ENCODE results near the gene ZNF256. TPM values are rescaled to one million over a fixed set of nuclear protein-coding genes. Genes with fewer than 3 reads are reported as not detected.

Gene ZNF256
- total and polyA plus RNA-seq, 4 donors, result 0.53 to 4.4 (median 1.1) TPM

- Histone ChIP-seq H3K9ac (ENCODE audit: low read depth in 1 of 2, low read length in 2 of 2) (no peak overlapping the region), H3K4me1 (ENCODE audit: control insufficient read depth in 4 of 4, insufficient read depth in 4 of 4, low read length in 3 of 4) (peaks cover 0 to 7% (median 3%) of the 10 kb centered on the region in 4 donors), H3K4me3 (ENCODE audit: low read depth in 1 of 3, low read length in 3 of 3) (peak overlapping the region in 1 of 3 donors; percentile 36), H3K9me3 (ENCODE audit: control insufficient read depth in 4 of 4, low read length in 3 of 4) (peaks cover 22 to 53% (median 46%) of the 10 kb centered on the region in 4 donors), H3K36me3 (ENCODE audit: control insufficient read depth in 4 of 4, insufficient read depth in 3 of 4, low read depth in 1 of 4, low read length in 3 of 4) (no peaks in the 10 kb centered on the region), H3K27ac (ENCODE audit: low read depth in 1 of 2, low read length in 2 of 2) (no peak overlapping the region), H3K27me3 (ENCODE audit: control insufficient read depth in 4 of 4, insufficient read depth in 4 of 4, low read length in 3 of 4) (no peaks in the 10 kb centered on the region)
- no peak for DNase-seq (ENCODE audit: low spot score)
- TF ChIP-seq EGR1 (IDR thresholded peaks at IDR 0.05; ENCODE audit: low read depth in 2 of 2) (no peak), NR2F2 (IDR thresholded peaks at IDR 0.05) (no peak), HNF4G (IDR thresholded peaks at IDR 0.05) (no peak)
- TF ChIP-seq, protein P1, sequence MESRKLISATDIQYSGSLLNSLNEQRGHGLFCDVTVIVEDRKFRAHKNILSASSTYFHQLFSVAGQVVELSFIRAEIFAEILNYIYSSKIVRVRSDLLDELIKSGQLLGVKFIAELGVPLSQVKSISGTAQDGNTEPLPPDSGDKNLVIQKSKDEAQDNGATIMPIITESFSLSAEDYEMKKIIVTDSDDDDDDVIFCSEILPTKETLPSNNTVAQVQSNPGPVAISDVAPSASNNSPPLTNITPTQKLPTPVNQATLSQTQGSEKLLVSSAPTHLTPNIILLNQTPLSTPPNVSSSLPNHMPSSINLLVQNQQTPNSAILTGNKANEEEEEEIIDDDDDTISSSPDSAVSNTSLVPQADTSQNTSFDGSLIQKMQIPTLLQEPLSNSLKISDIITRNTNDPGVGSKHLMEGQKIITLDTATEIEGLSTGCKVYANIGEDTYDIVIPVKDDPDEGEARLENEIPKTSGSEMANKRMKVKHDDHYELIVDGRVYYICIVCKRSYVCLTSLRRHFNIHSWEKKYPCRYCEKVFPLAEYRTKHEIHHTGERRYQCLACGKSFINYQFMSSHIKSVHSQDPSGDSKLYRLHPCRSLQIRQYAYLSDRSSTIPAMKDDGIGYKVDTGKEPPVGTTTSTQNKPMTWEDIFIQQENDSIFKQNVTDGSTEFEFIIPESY (IDR thresholded peaks at IDR 0.05), result no peak
- WGBS, result 90% methylated on average over 24 of the region's 24 CpGs
Observed at GRCh38 chr19:57949296-57949695, 1.8 kb upstream of the ZNF256 start.

GRCh38 chr19:57947088-57947418, 453 bp downstream of the ZNF256 start:
- Histone ChIP-seq H3K27ac (ENCODE audit: low read depth in 1 of 2, low read length in 2 of 2) (peak overlapping the region in 1 of 2 donors; percentile 52), H3K4me1 (ENCODE audit: control insufficient read depth in 4 of 4, insufficient read depth in 4 of 4, low read length in 3 of 4) (peaks cover 0 to 7% (median 3%) of the 10 kb centered on the region in 4 donors), H3K9ac (ENCODE audit: low read depth in 1 of 2, low read length in 2 of 2) (no peak overlapping the region), H3K4me3 (ENCODE audit: low read depth in 1 of 3, low read length in 3 of 3) (peak overlapping the region; percentile 41 to 80 (median 41)), H3K9me3 (ENCODE audit: control insufficient read depth in 4 of 4, low read length in 3 of 4) (peaks cover 26 to 61% (median 55%) of the 10 kb centered on the region in 4 donors), H3K27me3 (ENCODE audit: control insufficient read depth in 4 of 4, insufficient read depth in 4 of 4, low read length in 3 of 4) (no peaks in the 10 kb centered on the region), H3K36me3 (ENCODE audit: control insufficient read depth in 4 of 4, insufficient read depth in 3 of 4, low read depth in 1 of 4, low read length in 3 of 4) (peaks cover 3 to 21% (median 9%) of the 10 kb centered on the region in 4 donors)
- DNase-seq (ENCODE audit: low spot score), result no peak
- WGBS, result 4% methylated on average over 18 of the region's 18 CpGs
- TF ChIP-seq, protein P2, sequence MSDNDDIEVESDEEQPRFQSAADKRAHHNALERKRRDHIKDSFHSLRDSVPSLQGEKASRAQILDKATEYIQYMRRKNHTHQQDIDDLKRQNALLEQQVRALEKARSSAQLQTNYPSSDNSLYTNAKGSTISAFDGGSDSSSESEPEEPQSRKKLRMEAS (IDR thresholded peaks at IDR 0.05), result no peak
- TF ChIP-seq JUND (IDR thresholded peaks at IDR 0.05), result no peak
- TF ChIP-seq NR2F2 (IDR thresholded peaks at IDR 0.05), result no peak
- TF ChIP-seq GABPA (IDR thresholded peaks at IDR 0.05 in 1 of 2, conservative IDR thresholded peaks at IDR 0.05 in 1 of 2), result no peak
- TF ChIP-seq EGR1 (IDR thresholded peaks at IDR 0.05; ENCODE audit: low read depth in 2 of 2), result no peak
- TF ChIP-seq TAF1 (conservative IDR thresholded peaks at IDR 0.05), result no peak
- no peak for TF ChIP-seq RAD21 (IDR thresholded peaks at IDR 0.05)
- no peak for TF ChIP-seq FOXA1 (IDR thresholded peaks at IDR 0.05)
- TF ChIP-seq, protein P3, sequence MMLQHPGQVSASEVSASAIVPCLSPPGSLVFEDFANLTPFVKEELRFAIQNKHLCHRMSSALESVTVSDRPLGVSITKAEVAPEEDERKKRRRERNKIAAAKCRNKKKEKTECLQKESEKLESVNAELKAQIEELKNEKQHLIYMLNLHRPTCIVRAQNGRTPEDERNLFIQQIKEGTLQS (IDR thresholded peaks at IDR 0.05), result no peak
- no peak for TF ChIP-seq FOXA2 (IDR thresholded peaks at IDR 0.05)

- Histone ChIP-seq H3K27ac (ENCODE audit: low read depth in 1 of 2, low read length in 2 of 2) (no peak overlapping the region), H3K9me3 (ENCODE audit: control insufficient read depth in 4 of 4, low read length in 3 of 4) (peaks cover 32 to 68% (median 61%) of the 10 kb centered on the region in 4 donors), H3K9ac (ENCODE audit: low read depth in 1 of 2, low read length in 2 of 2) (no peak overlapping the region), H3K4me3 (ENCODE audit: low read depth in 1 of 3, low read length in 3 of 3) (peak overlapping the region in 2 of 3 donors; percentile 41), H3K36me3 (ENCODE audit: control insufficient read depth in 4 of 4, insufficient read depth in 3 of 4, low read depth in 1 of 4, low read length in 3 of 4) (peaks cover 9 to 27% (median 15%) of the 10 kb centered on the region in 4 donors), H3K27me3 (ENCODE audit: control insufficient read depth in 4 of 4, insufficient read depth in 4 of 4, low read length in 3 of 4) (no peaks in the 10 kb centered on the region), H3K4me1 (ENCODE audit: control insufficient read depth in 4 of 4, insufficient read depth in 4 of 4, low read length in 3 of 4) (peaks cover 0 to 7% (median 3%) of the 10 kb centered on the region in 4 donors)
- DNase-seq (ENCODE audit: low spot score), result no peak
- 70% methylated on average over 2 of the region's 2 CpGs for WGBS
- TF ChIP-seq HNF4A (conservative IDR thresholded peaks at IDR 0.05) (no peak), CTCF (IDR thresholded peaks at IDR 0.05; ENCODE audit: low read depth, low read length, missing input control) (no peak), SP1 (IDR thresholded peaks at IDR 0.05) (no peak), HNF4G (IDR thresholded peaks at IDR 0.05) (no peak), RXRA (IDR thresholded peaks at IDR 0.05) (no peak), GABPA (IDR thresholded peaks at IDR 0.05 in 1 of 2, conservative IDR thresholded peaks at IDR 0.05 in 1 of 2) (no peak), NR2F2 (IDR thresholded peaks at IDR 0.05) (no peak), EGR1 (IDR thresholded peaks at IDR 0.05; ENCODE audit: low read depth in 2 of 2) (no peak), FOXA2 (IDR thresholded peaks at IDR 0.05) (no peak), JUND (IDR thresholded peaks at IDR 0.05) (no peak), FOXA1 (IDR thresholded peaks at IDR 0.05) (no peak), YY1 (IDR thresholded peaks at IDR 0.05) (no peak), TAF1 (conservative IDR thresholded peaks at IDR 0.05) (no peak)
- TF ChIP-seq, protein P3 (IDR thresholded peaks at IDR 0.05), result no peak
- TF ChIP-seq, protein P1 (IDR thresholded peaks at IDR 0.05), result no peak
- TF ChIP-seq, protein P2 (IDR thresholded peaks at IDR 0.05), result no peak
Observed at GRCh38 chr19:57946316-57946715, 1.2 kb downstream of the ZNF256 start.

Data from liver (tissue), 9 donors.